Measurements from ENCODE around the gene DOLK. TPM values are rescaled to one million over a fixed set of nuclear protein-coding genes. Genes with fewer than 3 reads are reported as not detected.

Gene DOLK
- polyA plus RNA-seq, 1 experiment: 47.0 TPM

DNA sequence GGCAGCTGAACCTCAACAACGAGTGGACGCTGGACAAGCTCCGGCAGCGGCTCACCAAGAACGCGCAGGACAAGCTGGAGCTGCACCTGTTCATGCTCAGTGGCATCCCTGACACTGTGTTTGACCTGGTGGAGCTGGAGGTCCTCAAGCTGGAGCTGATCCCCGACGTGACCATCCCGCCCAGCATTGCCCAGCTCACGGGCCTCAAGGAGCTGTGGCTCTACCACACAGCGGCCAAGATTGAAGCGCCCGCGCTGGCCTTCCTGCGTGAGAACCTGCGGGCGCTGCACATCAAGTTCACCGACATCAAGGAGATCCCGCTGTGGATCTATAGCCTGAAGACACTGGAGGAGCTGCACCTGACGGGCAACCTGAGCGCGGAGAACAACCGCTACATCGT is 39.0 kb downstream of the DOLK start:
- POLR2A ChIA-PET: no interaction called here
- peaks cover 25% of the 10 kb centered on the region for H3K36me3 ChIP-seq (ENCODE audit: control insufficient read depth, insufficient read depth, low read length)
- no peak for DNase-seq (ENCODE audit: low read depth)
- no peak overlapping the region for H3K4me3 ChIP-seq (ENCODE audit: low read depth, low read length)
- no peaks in the 10 kb centered on the region for H3K27me3 ChIP-seq (ENCODE audit: control insufficient read depth, insufficient read depth, low read length)
- TF ChIP-seq, protein P1, sequence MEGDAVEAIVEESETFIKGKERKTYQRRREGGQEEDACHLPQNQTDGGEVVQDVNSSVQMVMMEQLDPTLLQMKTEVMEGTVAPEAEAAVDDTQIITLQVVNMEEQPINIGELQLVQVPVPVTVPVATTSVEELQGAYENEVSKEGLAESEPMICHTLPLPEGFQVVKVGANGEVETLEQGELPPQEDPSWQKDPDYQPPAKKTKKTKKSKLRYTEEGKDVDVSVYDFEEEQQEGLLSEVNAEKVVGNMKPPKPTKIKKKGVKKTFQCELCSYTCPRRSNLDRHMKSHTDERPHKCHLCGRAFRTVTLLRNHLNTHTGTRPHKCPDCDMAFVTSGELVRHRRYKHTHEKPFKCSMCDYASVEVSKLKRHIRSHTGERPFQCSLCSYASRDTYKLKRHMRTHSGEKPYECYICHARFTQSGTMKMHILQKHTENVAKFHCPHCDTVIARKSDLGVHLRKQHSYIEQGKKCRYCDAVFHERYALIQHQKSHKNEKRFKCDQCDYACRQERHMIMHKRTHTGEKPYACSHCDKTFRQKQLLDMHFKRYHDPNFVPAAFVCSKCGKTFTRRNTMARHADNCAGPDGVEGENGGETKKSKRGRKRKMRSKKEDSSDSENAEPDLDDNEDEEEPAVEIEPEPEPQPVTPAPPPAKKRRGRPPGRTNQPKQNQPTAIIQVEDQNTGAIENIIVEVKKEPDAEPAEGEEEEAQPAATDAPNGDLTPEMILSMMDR (IDR thresholded peaks at IDR 0.05; ENCODE audit: insufficient read depth, low read depth, low read length): no peak
- CTCF ChIA-PET: no interaction called here

DNA sequence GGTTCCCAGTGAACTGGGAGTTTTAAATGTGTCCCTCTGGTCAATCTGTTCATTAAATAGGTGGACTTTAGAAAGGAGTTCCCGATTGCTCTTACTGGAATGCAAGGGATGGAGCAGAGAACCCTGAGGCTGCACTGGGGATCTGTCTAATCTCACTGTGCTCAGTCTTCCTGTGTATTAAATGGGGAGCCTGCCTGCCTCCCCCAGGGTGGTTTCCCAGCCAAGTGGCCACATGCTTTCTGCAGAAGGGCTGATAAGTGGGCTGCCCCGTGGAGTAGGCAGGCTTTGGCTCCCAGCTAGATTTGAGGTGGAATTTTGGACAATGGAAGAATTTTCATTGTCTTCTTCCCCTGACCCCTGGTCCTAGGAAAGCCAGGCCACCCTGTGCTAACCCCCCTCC is 40.7 kb downstream of the DOLK start:
- ChIA-PET CTCF (no interaction called here), POLR2A (no interaction called here)
- TF ChIP-seq, protein P1 (IDR thresholded peaks at IDR 0.05; ENCODE audit: insufficient read depth, low read depth, low read length): no peak
- DNase-seq (ENCODE audit: low read depth): no peak
- no peaks in the 10 kb centered on the region for H3K27me3 ChIP-seq (ENCODE audit: control insufficient read depth, insufficient read depth, low read length)
- no peak overlapping the region for H3K4me3 ChIP-seq (ENCODE audit: low read depth, low read length)
- peaks cover 28% of the 10 kb centered on the region for H3K36me3 ChIP-seq (ENCODE audit: control insufficient read depth, insufficient read depth, low read length)

DNA sequence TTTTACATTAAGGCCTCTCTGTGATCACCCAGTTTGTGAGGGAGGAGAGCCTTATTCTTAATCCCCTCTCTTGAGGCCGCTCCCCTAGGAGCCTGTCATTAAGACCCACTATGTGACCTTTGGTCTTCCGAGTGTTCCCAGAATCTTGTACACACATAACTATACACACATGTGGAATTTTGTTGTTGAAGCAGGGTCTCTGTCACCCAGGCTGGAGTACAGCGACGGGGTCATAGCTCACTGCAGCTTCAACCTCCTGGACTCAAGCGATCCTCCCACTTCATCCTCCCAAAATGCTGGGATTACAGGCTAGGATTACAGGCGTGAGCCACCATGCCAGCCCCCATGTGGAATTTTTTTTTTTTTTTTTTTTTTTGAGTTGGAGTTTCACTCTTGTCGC is 41.4 kb downstream of the DOLK start:
- DNase-seq (ENCODE audit: low read depth): no peak
- TF ChIP-seq, protein P1 (IDR thresholded peaks at IDR 0.05; ENCODE audit: insufficient read depth, low read depth, low read length): no peak
- ChIA-PET POLR2A (no interaction called here), CTCF (interaction anchor here (0.7 to 1.8 kb wide), 4 partner anchors 14 to 22 kb away, joined by 3 to 6 read pairs (median 4); no protein-coding TSS in a partner anchor)
- Histone ChIP-seq H3K27me3 (ENCODE audit: control insufficient read depth, insufficient read depth, low read length) (no peaks in the 10 kb centered on the region), H3K4me3 (ENCODE audit: low read depth, low read length) (no peak overlapping the region), H3K36me3 (ENCODE audit: control insufficient read depth, insufficient read depth, low read length) (peaks cover 28% of the 10 kb centered on the region)

DNA sequence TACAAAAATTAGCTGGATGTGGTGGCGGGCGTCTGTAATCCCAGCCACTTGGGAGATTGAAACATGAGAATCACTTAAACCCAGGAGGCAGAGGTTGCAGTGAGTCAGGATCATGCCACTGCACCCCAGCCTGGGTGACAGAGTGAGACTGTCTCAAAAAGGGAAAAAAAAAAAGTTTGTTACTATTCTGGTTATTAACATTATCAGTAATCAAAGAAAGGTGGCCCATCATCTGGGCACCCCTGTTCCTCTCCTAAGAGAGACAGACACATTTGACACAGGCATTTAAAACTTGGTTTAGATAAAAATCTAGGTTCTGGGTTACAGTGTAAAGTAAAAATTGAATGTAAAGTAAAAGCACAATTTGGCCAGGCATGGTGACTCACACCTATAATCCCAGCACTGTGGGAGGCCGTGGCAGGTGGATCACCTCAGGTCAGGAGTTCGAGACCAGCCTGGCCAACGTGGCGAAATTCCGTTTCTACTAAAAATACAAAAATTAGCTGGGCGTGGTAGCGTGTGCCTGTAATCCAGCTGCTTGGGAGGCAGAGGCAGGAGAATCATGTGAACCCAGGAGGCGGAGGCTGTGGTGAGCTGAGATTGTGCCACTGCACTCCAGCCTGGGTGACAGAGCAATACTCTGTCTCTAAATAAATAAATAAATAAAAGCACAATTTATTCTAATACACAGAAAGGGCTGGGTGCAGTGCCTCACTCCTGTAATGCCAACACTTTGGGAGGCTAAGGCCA is 43.4 kb downstream of the DOLK start:
- POLR2A ChIA-PET: no interaction called here
- TF ChIP-seq, protein P1 (IDR thresholded peaks at IDR 0.05; ENCODE audit: insufficient read depth, low read depth, low read length): no peak
- no peak for DNase-seq (ENCODE audit: low read depth)

DNA sequence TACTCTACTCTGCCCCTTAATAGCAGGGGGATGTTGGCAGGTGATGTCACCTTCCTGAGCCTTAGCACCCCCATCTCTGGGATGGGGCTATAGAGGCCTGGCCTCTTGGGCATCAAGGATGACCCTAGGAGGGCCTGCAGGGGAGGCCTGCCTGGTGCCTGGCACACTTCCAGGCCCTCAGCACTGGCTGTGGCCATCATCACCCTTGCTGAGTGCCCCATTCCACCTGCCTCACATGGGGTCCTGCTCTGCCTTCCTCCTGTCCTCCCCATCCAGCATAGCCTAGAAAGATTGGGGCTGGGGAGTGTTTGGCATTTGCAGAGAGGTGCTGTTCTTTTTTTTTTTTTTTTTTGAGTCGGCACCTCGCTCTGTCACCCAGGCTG is 44.3 kb downstream of the DOLK start:
- ChIA-PET CTCF (no interaction called here), POLR2A (no interaction called here)
- TF ChIP-seq, protein P1 (IDR thresholded peaks at IDR 0.05; ENCODE audit: insufficient read depth, low read depth, low read length): no peak
- H3K4me3 ChIP-seq (ENCODE audit: low read depth, low read length): no peak overlapping the region
- H3K27me3 ChIP-seq (ENCODE audit: control insufficient read depth, insufficient read depth, low read length): no peaks in the 10 kb centered on the region
- DNase-seq (ENCODE audit: low read depth): no peak
- peaks cover 20% of the 10 kb centered on the region for H3K36me3 ChIP-seq (ENCODE audit: control insufficient read depth, insufficient read depth, low read length)

More for the DNA sequence above, 43.4 kb downstream of the DOLK start:
- no peaks in the 10 kb centered on the region for H3K27me3 ChIP-seq (ENCODE audit: control insufficient read depth, insufficient read depth, low read length)
- H3K4me3 ChIP-seq (ENCODE audit: low read depth, low read length): no peak overlapping the region
- CTCF ChIA-PET: interaction anchor here (1.8 kb wide), 1 partner anchor 24 kb away, joined by 6 read pairs; no protein-coding TSS in a partner anchor
- peaks cover 23% of the 10 kb centered on the region for H3K36me3 ChIP-seq (ENCODE audit: control insufficient read depth, insufficient read depth, low read length)
